DMS114 treated with DMSO at 0.1 percent for 48 hours (cell line): Measurements from ENCODE around the gene HBB.
A peak's percentile ranks its signal among the peaks of the same experiment; 100 is the strongest.
"Not testable (repeated sequence)": the region's sequence is repeated elsewhere in the genome, so short reads cannot be mapped to it uniquely, and the experiment has no call there.

ENCODE experiments used
- DNase-seq: peaks from one replicate; lab custom pipeline; 2025; ENCODE audit not compliant: unreplicated experiment; lab: John Stamatoyannopoulos, UW

Gene HBB

DNA sequence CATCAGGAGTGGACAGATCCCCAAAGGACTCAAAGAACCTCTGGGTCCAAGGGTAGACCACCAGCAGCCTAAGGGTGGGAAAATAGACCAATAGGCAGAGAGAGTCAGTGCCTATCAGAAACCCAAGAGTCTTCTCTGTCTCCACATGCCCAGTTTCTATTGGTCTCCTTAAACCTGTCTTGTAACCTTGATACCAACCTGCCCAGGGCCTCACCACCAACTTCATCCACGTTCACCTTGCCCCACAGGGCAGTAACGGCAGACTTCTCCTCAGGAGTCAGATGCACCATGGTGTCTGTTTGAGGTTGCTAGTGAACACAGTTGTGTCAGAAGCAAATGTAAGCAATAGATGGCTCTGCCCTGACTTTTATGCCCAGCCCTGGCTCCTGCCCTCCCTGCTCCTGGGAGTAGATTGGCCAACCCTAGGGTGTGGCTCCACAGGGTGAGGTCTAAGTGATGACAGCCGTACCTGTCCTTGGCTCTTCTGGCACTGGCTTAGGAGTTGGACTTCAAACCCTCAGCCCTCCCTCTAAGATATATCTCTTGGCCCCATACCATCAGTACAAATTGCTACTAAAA, at the start of gene HBB:
TSS of gene HBB (minus strand) at position 340 of the 579 bp plus-strand sequence. CDS start at position 290, 50 bp downstream.
- peak; percentile 2 for DNase-seq

GRCh38 chr11:5275369-5276110, 48.7 kb upstream of the HBB start:
- no peak for DNase-seq

GRCh38 chr11:5274395-5274794, 47.5 kb upstream of the HBB start:
- DNase-seq: no peak

- no peak for DNase-seq
These were observed 45.6 kb upstream of the HBB start for GRCh38 chr11:5272395-5273017.

- DNase-seq: no peak
These were observed 42.9 kb upstream of the HBB start, which contains the start of gene HBE1 for GRCh38 chr11:5269715-5270147. TSS of gene HBE1 (minus strand) at chr11:5269945. CDS start at chr11:5269890, 55 bp downstream.

DNA sequence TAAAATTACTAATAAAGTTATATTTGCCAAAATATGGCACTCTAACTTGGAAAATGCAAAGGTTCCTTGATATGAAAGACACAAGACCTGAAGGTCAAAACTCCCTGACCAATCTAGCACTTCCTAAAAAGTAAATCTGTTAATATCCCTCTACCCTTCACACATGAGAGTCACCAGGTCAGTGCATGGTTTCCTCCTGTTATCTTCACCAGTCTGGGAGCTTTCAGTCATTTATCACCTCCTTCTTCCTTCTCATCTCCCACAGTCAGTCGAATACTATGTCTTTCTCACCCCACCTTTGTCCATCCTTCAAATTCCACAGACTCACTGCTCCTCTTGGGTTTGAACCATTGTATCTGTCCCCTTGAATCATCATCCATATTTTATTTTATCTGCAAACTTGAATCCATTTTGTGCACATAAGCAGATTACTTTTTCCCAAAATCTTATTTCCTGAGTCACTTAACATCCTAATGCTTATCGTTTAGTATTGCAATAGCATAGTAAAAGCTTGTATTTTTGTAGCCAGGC, 40.2 kb upstream of the HBB start:
- no peak for DNase-seq

- DNase-seq: no peak
These were observed 39.7 kb upstream of the HBB start for GRCh38 chr11:5266609-5267008.

DNA sequence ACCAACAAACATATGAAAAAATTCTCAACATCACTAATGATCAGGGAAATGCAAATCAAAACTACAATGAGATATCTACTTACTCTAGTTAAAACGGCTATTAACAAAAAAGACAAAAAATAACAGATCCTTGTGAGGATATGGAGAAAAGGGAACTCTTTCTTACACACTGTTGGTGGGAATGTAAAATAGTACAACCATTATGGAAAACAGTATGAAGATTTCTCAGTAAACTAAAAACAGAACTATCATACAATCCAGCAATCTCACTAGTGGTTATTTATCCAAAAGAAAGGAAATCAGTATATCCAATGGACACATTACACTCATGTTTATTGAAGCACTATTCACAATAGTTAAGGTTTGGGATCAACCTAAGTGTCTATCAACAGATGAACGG, 39.0 kb upstream of the HBB start:
- no peak for DNase-seq

- DNase-seq: no peak
These were observed 31.8 kb upstream of the HBB start for GRCh38 chr11:5258543-5259262.

GRCh38 chr11:5257296-5257695, 30.4 kb upstream of the HBB start:
- DNase-seq: no peak

GRCh38 chr11:5254646-5255413, 28.0 kb upstream of the HBB start, which contains the start of gene HBG2:
TSS of gene HBG2 (minus strand) at chr11:5254781. CDS start at chr11:5254728, 53 bp downstream.
- not testable (repeated sequence) for DNase-seq

- DNase-seq: not testable (repeated sequence)
These were observed 27.2 kb upstream of the HBB start for GRCh38 chr11:5254023-5254422.

- not testable (repeated sequence) for DNase-seq
These were observed 26.6 kb upstream of the HBB start for GRCh38 chr11:5253440-5253839.

DNA sequence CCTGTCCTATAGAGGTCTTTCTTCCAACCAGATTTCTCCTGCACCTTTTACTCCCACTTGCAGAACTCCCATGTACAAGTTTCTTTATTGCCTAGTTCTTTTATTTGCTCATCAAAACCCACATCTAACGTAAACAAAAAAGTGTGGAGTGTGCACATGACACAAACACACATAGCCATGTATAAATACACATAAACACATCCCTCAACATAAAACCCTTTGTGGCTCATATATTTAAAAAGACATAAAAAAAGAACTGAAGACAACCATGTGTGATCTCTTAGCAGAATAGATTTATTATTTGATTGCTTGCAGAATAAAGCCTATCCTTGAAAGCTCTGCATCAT, 26.0 kb upstream of the HBB start:
- DNase-seq: no peak

- no peak for DNase-seq
These were observed 25.5 kb upstream of the HBB start for GRCh38 chr11:5252192-5252918.

DNA sequence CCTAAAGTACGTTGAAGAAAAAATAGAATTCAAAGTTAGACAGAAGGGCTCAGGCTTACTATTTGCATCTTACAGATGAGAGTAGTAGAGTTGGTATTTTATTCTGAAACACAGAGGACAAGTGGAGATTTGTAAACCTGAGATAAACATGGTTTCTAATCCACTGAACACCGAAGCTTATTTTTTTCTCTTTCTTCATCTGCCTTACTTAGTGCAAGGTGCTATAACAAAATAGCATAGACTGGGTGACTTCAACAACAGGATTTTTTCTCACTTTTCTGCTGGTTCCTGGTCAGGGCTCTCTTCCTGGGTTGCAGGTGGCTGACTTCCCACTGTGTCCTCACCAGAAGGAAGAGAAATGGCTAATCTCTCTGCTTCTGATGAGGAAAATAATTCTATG, 24.9 kb upstream of the HBB start:
- DNase-seq: no peak

DNA sequence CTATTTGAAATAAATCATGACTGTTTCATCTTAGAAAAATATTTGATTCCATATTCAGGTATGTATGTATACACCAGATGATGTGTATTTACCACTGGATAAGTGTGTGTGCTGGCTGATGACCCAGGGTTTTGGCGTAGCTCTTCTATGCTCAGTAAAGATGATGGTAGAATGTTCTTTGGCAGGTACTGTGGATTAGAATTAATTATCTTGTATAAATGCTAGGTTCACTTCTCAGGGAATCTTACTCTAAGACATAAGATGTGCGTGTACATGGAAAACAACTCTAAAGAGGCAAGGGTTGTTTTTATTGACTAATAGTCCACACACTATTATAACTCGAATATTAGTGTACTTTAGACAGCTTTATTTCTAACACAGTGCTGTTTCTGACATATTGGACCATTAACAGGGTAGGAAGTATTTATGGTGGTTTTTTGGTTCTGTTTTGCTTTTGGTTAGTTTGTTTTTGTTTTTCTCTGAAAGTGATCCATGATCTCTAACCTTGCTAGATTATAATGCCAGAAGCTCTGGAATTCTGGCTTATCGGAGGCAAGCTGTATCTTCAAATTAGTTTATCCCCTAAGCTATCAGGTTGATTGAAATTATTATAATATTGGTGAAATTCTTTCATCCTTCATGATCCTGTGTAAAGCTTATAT, 23.8 kb upstream of the HBB start:
- DNase-seq: no peak

DNA sequence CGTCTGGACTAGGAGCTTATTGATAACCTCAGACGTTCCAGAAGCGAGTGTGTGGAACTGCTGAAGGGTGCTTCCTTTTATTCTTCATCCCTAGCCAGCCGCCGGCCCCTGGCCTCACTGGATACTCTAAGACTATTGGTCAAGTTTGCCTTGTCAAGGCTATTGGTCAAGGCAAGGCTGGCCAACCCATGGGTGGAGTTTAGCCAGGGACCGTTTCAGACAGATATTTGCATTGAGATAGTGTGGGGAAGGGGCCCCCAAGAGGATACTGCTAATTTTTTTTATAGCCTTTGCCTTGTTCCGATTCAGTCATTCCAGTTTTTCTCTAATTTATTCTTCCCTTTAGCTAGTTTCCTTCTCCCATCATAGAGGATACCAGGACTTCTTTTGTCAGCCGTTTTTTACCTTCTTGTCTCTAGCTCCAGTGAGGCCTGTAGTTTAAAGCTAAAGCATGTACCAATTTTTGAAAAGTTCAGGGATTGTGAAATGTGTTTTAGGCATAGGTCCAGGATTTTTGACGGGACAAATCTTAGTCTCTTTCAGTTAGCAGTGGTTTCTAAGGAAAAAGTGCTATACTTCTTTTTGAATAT, 23.0 kb upstream of the HBB start, which contains the start of gene HBG1:
TSS of gene HBG1 (minus strand) at position 51 of the 590 bp plus-strand sequence. CDS start 53 bp downstream, outside the sequence.
- not testable (repeated sequence) for DNase-seq

DNA sequence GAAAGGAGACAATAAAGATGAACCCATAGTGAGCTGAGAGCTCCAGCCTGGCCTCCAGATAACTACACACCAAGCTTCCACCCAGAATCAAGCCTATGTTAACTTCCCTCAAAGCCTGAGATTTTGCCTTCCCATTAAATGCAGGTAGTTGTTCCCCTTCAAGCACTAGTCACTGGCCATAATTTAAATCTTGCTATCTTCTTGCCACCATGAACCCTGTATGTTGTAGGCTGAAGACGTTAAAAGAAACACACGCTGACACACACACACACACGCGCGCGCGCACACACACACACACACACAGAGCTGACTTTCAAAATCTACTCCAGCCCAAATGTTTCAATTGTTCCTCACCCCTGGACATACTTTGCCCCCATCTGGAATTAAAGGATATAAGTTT, 21.6 kb upstream of the HBB start:
- DNase-seq: not testable (repeated sequence)
